Head of caudate nucleus (tissue), 42 donors: ENCODE results near the gene CFAP99.

ENCODE experiments used
- DNase-seq, 42 donors: peaks; one replicate each; pipeline versions ENCODE4 v3.0.0 to v3.0.0-alpha.2; 2020 to 2021; ENCODE audit warnings: mixed read lengths in 7 of 42
- intact Hi-C: fragments of 100-400 bp; cut with DNase I; formaldehyde crosslinking; loops from one replicate; pipeline ENCODE4 v1.15.0; 2022

Gene CFAP99

DNA sequence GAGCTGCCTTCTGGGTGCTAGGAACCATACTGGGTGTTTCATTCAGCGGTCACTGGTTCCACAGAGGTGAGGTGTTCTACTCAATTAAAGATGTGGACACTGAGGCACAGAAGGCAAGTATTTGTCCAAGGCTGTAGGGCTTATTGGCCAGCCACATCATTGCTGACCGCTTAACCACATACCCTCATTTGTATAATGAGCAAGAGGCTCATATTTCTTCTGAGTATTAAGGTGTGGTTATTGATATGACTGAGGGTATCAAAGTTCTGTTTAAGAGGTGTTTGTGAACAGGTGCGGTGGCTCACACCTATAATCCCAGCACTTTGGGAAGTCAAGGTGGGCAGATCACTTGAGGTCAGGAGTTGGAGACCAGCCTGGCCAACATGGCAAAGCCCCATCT, 64.5 kb downstream of the CFAP99 start:
- no peak for DNase-seq
- intact Hi-C loops = no loop called here

DNA sequence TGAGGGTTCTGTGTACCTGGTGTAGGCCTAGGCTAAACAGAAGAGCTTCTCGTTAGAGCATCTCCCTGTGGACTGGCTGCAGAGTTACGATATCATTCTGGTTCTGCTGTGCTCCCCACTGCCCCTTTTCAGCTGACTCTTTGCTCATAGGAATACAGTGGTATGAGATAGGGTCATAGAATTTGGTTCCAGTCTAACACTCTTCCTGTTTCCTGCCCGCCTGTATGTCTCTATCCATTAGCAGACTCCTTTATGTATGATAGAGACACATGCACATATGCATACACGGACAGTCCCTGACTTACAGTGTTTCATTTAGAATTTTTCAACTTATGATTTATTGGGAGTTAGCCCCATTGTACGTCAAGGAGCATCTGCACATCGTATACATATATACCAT, 65.4 kb downstream of the CFAP99 start:
- intact Hi-C loops = no loop called here
- DNase-seq = no peak

DNA sequence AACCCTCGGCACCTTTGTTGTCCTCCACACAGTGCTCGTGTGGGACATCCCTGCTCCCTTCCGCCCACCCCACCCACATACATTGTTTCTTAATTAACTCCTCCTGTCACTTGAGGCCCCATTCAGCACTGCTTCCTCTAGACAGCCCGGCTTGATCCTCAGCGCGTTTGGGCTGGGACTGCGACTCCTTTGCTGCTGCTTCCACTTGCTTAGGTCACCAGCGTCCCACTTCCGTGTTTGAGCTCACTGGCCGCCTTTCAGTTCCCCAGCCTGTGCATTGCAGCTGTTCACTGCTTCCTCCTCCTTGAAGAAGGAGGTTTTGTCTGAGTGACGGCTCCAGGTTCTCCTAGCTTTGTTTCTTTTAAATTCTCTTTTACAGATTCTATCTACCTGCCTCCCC, 66.2 kb downstream of the CFAP99 start:
- DNase-seq = peak; percentile 18 to 82 (median 63)
- intact Hi-C loops = no loop called here

DNA sequence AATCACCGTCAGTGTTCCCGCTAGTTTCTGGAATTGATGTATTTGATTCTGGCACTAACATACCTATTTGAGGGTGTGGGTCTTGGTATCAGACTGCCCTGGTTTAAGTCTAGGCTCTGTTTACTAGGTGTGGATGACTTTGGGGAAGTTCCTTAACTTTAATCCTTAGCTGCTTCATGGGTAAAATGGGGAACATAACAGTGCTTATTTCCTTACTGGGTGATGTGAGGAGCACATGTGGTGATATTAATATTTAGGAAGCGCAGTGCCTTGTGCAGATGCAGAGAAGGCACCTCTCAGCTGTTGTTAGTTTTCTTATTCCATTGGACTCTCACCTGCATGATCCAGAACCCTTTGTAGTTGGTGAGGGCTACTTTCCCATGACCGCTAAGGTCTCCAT, 67.2 kb downstream of the CFAP99 start:
- intact Hi-C loops = no loop called here
- DNase-seq = no peak

DNA sequence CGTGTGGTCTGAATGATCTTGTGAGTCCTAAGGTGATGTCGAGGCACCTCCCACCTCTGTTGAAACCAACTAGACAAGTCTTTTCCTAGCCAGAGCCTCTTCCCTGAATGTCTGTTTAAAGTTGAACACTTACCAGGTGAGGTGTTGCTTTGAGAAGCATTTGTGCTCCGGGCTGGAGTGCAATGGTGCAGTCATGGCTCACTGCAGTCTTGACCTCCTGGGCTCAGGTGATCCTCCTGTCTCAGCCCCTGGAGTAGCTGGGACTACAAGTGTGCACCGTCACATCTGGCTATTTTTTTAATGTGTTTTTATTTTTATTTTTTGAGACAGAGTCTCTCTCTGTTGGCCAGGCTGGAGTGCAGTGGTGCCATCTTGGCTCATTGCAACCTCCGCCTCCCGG, 68.2 kb downstream of the CFAP99 start:
- intact Hi-C loops = no loop called here
- no peak for DNase-seq

DNA sequence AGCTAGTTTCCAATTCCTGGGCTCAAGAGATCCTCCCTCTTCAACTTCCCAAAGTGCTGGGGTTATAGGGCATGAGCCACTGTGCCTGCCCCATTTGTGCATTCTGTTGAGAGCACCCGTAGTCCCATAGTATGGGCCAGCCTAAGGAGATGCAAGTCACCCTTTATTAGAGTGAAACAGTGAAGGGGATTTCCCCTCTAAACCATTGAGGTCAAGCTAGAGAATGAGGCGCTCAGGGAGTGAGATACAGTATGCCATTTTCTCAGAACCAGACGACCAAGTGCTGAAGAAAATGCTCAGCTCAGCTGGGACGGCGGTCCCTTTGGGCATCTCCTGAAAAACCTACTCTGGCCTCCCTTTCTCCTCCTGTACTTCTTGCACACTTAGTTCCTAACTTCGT, 68.9 kb downstream of the CFAP99 start:
- intact Hi-C loops = no loop called here
- no peak for DNase-seq

DNA sequence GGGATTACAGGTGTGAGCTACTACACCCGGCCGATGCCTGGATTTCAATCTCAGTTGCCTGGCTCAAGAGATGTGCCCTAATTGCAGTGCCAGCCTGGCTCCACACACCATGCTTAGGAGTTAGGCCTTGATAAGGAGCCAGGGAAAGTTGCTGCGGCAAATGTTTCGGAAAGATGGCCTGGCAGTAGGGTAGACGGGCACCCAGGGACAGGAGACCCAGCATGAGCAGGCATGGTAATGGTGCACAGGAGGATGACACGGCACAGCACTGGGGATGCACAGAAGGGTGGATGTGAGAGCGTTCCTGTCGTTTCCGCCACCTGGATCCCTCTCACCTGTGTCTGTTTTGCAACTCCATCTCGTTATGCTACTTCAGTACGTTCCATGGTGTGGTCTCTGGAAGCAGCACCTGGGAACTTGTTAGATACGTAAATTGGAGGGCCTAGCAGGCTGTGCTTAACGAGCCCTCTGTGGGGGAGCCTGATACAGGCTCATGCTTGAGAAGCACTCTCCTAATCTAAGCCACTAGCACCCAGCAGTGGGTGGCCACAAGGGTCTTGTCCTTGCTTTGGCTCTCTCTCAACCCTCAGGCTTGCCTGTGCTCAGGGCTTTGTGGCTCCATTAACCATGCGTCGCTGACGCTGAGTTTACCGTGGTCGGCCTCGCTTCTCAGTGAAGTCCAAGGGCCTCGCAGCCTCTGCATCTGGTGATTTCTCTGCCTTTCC, 70.5 kb downstream of the CFAP99 start:
- intact Hi-C loops = no loop called here

DNA sequence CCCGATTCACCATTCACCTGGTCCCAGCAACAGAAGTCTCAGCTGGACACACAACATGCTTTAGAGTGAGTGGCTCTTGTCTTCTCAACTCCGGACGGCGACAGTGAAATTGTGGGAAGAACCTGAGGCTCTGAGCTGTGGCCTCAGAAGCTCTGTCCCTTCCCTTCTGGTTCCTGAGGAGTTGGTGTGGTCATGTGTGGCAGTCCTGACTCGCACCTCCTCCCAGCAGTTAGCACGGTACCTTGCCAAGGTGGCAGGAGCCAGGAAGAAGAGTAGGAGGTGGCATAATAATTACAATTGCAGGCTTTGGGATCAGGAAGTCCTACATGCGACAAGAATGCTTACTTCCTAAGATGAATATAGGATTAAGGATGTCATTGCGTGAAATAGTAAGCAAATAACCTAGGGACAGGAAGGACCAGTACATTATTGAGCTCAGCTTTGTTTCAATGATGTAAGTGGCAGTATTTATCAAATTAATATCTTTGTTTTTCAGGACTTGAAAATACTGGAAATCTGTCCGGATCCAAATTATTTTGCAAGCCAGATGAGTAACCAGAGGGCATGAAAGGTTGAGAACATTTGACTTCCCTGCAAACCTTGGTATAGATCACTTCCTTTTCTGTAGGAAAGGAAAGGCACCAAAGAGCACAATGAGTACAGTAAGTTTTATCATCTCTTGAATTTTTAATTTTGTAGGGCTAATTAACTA, 71.2 kb downstream of the CFAP99 start:
- DNase-seq = no peak

More for the DNA sequence above, 70.5 kb downstream of the CFAP99 start:
- no peak for DNase-seq

DNA sequence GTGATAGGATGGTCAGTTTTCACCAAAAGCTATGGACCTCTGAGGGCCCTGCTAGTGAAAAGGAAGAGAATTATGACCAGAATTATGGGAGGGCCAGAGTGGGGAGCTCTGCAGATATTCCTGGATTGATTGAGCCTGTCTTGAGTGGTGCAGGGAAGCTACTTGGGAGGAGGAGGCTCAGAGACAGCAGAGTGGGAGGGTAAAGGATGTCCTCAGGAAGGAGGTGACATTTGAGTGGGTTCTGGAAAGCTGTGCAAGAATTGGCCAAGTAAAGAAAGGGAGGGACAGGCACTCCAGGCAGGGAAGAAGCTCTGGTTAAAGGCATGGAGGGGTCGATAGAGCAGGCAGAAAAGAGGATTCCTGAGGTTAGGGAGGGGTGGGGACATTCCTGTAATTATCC, 74.2 kb downstream of the CFAP99 start:
- intact Hi-C loops = no loop called here
- peak in 15 of 42 donors; percentile 9 to 78 (median 44) for DNase-seq

More for the DNA sequence above, 71.2 kb downstream of the CFAP99 start:
- intact Hi-C loops = no loop called here

DNA sequence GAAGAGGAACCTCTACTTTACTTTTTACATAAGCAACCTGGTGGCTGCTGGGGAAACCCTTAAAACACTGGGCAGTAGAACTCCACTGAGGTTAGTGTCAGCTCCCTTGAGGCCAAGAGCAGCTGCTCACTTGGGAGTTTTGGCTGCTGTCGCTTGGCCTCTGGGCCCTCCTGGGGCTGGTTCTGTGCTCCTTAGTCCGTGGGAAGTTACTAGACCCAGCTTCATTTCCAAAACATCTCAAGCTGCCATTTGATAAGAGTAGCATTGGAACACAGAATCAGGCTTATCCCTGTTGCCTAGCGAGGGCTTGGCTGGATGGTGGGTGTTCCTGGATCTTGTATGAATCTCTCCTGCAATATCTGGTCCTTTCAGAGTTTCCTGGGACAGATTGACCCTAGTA, 76.2 kb downstream of the CFAP99 start:
- intact Hi-C loops = no loop called here

DNA sequence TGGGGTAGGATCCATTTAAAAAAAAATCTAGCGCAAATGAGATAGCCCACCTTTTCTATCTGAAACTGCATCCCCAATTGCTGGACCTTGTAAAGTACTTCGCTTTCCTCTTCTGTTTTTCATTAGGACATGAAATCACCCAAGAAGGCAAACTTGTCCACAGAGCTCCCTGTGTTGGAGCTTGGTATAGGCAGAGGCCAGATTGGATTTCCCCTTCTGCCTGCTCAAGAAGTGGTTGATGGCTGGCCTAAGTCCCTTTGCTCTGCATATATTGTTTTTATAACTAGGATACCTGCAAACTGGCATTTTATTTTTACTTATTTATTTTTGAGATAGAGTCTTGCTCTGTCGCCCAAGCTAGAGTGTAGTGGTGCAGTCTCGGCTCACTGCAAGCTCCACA, 78.6 kb downstream of the CFAP99 start:
- intact Hi-C loops = no loop called here
- DNase-seq = no peak

More for the DNA sequence above, 76.2 kb downstream of the CFAP99 start:
- DNase-seq = no peak

DNA sequence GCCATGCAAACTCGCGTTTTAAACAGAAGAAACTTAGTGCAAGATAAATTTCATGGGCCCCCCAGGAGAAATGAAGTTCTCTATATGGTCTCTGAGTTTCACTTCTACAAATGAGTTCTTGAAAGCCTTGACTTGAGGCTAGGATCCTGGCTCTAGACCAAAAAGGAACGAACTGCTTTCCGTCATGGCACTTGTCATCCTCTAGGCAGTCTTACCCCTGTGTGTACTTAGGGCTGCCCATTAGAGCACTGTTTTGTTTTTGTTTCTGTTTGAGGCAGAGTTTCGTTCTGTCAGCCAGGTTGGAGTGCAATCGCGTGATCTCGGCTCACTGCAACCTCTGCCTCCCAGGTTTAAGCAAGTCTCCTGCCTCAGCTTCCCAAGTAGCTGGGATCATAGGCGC, 79.2 kb downstream of the CFAP99 start:
- intact Hi-C loops = no loop called here
- peak in 5 of 42 donors; percentile 18 to 45 (median 22) for DNase-seq

DNA sequence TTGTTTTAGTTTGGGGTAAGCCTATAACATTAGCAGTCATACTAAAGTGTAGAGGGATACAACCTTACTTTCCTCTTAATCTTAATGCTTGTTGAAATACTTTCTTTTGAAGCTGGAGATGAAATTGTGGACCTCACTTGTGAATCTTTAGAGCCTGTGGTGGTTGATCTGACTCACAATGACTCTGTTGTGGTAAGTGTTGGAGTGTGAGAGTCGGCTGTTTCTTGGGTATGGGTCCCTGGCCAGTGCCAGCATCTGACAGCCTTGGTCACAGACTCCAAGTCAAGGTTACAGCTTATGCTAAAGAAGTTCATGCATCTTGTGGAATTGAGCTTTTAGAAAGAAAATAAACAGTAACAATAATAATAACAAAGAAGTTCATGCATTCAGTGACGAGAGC, 81.8 kb downstream of the CFAP99 start:
- intact Hi-C loops = no loop called here
- no peak for DNase-seq

DNA sequence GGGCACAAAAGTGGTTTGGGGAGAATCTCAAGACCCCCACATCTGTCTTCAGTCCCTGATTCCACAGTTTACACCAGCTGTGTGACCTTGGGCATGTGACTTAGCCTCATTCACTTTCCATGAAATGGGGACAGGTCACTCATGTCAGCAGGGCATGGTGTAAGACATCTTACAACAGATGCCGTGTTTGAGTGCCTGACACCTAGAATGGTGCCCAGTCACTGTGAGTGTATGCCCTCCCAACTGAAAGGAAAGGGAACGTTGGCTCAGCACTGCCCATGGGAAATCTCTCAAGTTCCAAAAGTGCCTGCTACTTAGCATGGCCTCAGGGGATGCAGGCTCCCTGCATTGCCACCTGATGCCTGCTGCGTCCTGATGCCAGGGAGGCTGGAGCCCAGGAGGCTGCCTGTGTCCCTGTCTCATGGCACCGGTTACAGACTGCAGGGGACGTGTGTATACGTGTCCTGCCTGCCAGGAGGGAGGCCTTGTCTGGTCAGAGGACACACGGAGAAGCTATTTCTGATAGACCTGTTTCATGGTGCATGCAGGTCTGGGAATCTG, 82.4 kb downstream of the CFAP99 start:
- intact Hi-C loops = no loop called here
- DNase-seq = no peak

DNA sequence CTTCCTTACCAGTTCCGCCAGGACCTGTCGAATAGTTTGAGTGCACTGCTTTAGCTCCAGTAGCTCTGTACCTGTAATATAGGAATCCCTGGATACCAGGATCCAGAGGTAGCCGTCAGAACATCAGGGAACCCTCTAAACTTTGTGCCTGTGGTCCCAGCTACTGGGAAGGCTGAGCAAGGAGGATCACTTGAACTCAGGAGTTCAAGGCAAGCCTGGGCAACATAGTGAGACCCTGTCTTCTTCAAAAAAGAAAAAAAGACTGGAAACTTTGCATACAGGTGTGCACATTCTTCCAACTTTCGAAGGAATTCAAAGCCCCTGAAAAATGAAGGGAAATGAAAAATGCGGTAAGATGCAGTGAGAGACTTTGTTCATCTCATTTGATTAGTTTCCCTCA, 85.1 kb downstream of the CFAP99 start:
- DNase-seq = no peak

DNA sequence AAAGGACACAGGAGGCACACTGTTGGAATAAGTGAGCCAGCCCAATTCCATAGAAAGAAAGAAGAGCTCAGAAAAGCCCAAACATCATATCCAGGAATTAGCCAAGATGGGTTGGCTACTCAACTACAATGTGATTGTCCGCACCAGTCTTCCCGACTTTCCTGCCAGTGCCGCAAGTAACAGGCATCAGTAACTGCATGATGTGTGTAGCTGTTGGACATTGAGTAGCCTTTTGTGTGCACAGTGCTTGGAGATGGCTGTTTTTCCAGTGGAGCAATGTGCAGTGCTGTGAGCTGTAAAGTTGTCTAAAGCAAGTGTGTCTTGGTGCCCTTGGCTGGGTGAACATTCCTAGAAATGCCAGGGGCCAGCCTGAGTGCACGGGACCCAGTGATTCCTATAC, 88.5 kb downstream of the CFAP99 start:
- intact Hi-C loops = no loop called here
- DNase-seq = no peak

More for the DNA sequence above, 85.1 kb downstream of the CFAP99 start:
- intact Hi-C loops = no loop called here

DNA sequence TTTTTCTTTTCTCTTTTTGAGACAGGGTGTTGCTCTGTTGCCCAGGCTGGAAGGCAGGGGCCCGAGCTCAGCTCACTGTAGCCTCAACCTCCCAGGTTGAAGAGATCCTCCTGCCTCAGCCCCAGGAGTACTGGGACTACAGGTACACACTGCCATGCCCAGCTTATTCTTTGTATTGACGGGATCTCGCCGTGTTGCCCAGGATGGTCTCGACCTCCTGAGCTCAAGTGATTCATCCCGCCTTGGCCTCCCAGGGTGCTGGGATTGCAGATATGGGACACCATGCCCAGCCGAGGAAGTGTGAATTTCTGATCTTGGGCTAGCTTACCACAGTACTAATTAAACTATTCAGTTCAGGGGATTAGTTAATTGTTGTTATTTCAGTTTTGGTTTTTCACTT, 89.1 kb downstream of the CFAP99 start:
- DNase-seq = no peak
- intact Hi-C loops = no loop called here

DNA sequence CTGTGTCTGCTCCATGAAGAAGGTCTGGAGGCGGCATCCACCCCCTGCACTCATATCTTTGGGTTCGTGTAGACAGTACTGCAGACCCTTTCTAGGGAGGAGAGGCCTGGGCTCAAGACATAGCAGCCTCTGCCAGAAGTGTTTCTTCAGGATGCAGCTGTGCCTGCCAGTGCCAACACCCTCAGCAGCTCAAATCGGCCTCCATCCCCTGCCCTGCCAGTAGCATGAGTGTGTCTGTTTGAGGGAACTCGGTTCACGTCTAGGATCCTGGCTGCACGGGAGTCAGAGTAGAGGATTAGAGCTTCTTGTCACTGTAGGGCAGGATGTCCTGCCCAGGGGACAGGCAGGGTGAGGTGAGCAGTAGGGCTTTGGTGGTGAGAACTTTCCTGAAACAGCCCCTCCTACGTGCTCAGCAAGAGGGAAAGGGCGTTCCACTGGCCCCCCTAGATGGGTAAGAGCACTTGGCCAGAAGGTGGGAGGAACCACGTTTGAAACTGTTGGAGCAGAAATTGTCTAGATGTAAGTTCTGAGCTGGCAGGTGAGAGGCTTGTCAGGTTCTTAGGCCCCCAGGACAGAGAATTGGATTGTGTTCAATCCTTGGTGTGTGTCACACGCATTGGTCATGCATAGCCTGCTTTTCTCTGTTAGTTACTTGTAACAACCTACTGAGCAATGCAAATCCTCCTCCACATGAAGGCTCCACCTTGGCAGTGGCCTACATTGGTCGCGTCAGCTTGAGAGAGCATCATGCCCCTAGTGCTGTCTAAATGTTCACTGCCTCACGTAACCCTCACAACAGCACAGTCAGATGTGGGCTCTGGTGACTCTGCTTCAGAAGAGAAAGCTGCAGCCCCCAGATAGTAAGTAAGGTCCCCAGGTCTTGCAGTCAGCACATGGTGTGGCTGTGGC, 91.8 kb downstream of the CFAP99 start:
- peak in 17 of 42 donors; percentile 17 to 63 (median 42) for DNase-seq

DNA sequence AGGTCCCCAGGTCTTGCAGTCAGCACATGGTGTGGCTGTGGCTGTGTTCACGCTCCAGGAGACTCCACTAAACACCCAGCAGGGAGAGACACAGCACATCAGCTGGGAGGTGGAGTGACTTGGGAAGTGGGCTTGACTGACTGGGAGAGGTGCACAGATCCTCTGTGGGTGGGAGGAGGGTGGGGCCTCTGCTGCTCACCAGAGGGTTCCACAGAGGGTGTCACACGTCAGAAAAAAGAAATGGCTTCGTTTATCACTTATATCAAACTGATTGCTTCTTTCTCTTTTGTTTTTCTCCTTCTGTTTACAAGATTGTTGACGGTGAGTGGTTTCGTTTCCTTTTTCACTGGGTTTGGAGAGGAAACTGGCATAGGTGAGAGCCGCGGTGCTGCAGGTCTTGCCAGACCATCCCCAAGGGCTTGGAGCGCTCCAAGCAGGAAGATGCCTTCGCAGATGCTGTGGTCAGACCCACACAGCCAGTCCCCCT, 92.9 kb downstream of the CFAP99 start:
- intact Hi-C loops = no loop called here
- DNase-seq = peak; percentile 35 to 95 (median 78)

More for the DNA sequence above, 91.8 kb downstream of the CFAP99 start:
- intact Hi-C loops = no loop called here
